Adipose tissue (tissue), 3 donors: ENCODE data around the gene TBKBP1. TPM values are rescaled to one million over a fixed set of nuclear protein-coding genes. Genes with fewer than 3 reads are reported as not detected.
"Not testable (repeated sequence)": the region's sequence is repeated elsewhere in the genome, so short reads cannot be mapped to it uniquely, and the experiment has no call there.

Experiments used
- H3K27ac ChIP-seq: one replicate; pipeline ENCODE4 v1.5.1; 2013; ENCODE audit warnings: low read depth, low read length
- WGBS, 3 donors: extraction: QIAGEN DNeasy Blood & Tissue Kit; methylation state at CpG; one replicate each; pipeline ENCODE4 v1.1.7; 2013; 5-methylcytosine and 5-hydroxymethylcytosine counted together
- polyA plus RNA-seq, 3 donors: library from polyadenylated mRNA; stranded (reverse); fragments of 200-250 nt; gene quantifications; one replicate each; pipeline ENCODE4 v1.2.3, GENCODE V29; 2013
- donor health status: healthy with polysubstance abuse.
- donor health status: Bipolar disorder and iron deficiency.
- donor health status: healthy.

The TBKBP1 gene
- polyA plus RNA-seq, 3 donors: 5.9 to 21.5 (median 14.2) TPM

DNA sequence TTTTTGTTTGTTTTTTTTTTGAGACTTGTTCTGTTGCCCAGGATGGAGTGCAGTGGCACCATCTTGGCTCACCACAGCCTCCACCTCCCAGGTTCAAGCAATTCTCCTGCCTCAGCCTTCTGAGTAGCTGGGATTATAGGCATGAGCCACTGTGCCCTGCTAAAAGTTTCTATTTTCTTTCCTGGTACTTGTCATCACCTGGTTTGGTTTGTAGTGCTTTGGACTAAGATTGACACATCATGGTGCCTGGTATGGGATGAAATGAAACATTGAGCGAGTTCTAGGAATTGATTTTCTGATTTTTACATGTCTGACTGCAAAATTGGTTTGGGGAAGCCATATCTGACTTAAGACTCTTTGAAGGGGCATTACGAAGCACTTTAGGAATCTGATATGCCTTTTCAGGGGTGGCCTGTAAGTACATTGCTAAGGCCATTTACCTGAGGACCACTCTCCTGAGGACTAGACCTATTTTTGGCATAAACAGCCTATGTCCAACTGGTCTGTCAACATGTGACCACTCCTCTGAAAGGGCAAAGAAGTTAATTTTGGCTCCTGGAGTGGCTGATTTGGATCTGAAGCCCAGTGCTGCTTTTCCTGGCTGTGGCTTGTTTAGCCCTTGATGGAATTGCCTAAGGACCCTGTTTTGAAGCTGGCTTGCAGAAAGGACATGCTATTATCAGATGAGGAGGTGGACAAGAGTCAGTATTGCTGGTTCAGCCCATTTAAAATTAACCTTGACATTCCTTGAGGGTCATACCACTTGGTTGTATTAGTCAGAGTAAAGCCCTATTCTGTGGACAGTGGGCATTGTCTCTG is 18.4 kb upstream of the TBKBP1 start:
- H3K27ac ChIP-seq: no peak overlapping the region
- 93 to 98% (median 95%) methylated on average over 2 of the region's 2 CpGs for WGBS, 3 donors

DNA sequence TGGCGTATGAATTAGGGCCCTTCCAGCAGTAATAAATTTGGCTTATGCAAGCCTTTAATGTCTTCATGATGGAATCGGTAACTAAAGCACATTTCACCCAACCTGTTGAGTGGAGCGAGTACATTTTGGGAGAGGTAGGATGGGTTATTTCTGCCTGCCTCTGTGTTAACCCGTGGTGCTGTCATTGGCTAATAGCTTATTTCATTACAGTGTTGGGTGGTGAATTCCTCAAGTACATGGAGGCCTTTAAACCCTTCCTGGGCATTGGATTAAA is 17.8 kb upstream of the TBKBP1 start:
- H3K27ac ChIP-seq: no peak overlapping the region
- WGBS, 3 donors: 90 to 93% (median 92%) methylated on average over 4 of the region's 4 CpGs

DNA sequence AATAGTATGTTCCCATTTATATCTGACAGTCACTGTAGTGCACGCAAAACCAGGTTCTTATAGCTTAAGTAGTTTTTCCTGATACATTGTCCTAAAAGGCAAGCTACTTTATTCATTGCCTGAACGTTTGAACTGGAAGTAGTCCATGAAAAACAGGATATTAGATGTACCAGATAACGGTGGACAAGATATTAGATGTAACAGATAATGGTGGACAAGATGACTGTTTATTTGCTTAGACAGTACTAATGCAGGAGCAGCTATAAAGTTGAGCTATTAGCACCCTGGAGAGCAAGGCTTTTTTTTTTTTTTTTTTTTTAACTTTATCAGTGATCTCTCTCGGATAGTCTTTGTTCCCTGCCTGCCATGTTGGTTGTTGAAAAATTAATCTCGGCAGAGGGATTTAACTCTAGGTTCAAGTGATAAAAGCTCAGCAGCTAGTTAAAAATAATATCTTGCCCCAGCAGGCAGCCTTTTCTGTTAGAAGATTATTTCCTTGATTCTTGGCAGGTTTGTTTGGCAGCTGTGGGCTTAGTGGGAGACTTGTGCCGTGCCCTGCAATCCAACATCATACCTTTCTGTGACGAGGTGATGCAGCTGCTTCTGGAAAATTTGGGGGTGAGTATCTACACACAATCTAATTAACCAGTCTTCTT is 17.3 kb upstream of the TBKBP1 start:
- 77 to 79% (median 79%) methylated on average over 7 of the region's 7 CpGs for WGBS, 3 donors
- H3K27ac ChIP-seq: no peak overlapping the region

DNA sequence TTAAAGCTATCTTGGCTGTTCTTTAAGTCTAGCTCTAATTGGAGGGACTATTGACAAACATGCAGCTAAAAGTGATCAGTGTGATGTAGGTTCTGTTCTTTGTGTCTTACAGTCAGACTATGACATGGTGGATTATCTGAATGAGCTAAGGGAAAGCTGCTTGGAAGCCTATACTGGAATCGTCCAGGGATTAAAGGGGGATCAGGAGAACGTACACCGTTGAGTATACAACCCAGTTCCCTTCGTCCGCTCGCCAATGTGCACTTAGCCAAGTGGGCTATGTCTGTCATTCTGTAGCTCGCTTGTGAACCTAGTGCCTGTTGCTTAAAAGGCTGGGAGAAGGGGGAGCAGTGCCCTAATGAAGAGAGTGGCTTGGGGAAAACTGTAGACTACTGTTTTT is 15.8 kb upstream of the TBKBP1 start:
- no peak overlapping the region for H3K27ac ChIP-seq
- 77 to 92% (median 81%) methylated on average over 7 of the region's 7 CpGs for WGBS, 3 donors

DNA sequence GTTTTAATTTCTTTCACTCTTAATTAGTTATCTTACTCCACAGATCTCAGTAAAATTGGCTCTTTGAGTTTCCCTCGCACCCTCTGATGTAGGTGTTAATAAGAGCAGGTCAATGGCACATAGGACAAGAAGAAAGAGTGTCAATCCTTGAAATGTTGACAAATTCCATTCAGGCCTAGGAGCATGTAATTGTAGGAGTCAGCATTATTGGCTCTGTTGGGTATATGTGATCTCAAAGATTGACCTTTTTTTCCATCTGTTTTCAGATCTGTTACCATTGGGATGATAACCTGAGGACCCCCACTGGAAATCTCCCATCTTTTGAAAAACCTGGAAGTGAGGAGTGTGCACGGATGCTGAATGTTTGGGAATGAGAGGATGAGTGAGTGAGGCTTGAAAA is 11.8 kb upstream of the TBKBP1 start:
- WGBS, 3 donors: 90 to 93% (median 93%) methylated on average over 2 of the region's 2 CpGs
- H3K27ac ChIP-seq: no peak overlapping the region

DNA sequence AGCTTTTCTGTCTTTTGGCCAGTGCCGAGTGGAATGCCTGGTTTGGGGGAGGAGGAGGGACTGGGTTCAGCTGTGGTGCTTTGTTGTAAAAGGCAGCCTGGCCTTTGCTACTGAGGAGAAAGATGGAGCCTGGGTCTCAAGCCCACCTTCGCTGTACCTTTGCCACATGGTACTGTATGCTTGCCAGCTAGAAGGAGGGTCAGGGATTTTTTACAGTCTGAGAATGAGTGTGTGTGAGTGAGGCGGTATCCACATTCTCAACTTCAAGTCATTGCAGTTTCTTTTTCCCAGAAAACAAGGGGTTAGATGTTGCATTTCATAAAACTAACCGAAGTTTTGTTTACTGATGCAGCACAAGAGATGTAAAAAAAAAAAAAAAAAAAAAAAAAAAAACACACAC is 11.2 kb upstream of the TBKBP1 start:
- not testable (repeated sequence) for H3K27ac ChIP-seq
- 82 to 86% (median 83%) methylated on average over 4 of the region's 4 CpGs for WGBS, 3 donors

DNA sequence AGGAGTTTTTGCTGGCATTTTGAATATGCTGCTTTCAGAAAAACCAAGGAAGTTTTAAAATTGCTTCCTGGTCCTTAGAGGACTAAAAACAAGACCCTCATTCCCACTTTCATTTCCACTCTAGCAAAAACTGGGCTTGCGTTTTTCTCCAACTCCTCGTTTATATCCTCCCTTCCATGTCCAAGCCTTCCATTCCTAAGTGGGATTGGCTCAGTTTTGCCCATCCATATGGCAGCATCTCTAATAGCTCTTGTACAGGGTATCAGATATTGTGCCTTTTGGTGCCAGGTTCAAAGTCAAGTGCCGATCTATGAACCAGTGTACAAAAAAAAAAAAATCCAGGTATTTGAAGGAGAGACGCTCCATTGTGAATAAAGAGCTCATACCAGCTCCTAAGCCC is 9.9 kb upstream of the TBKBP1 start:
- WGBS, 3 donors: 90 to 93% (median 90%) methylated on average over 4 of the region's 4 CpGs
- no peak overlapping the region for H3K27ac ChIP-seq

DNA sequence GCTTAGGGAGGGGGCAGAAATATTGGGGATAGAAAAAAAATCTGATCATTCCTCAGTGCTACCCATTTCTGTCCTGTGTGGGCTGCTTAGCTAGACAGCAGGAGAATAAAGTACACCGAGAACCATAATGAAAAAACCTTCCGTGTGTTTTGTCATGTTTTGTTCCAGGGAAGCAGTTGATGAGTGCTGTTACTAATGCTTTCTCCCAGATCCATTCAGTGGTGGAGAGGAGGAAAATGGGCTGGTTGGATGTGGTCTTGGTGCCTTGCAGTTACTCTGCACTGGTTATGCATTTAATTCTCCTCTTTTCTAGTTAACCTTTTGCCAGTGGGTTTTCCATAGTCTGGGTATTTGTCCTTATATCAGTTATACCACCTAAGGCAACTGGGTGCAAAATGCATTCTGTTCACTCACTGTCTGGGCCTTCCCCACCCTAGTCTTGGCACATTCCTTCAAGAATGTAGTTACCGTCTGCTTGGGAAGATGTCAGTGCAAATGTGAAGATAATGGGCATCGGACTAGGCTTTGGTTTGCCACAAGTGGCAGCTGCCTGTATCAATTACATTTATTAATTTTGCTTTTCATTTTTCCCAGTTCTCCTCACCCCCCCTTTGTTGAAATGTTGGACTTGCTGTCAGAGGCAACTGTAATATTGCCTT is 9.3 kb upstream of the TBKBP1 start:
- H3K27ac ChIP-seq: no peak overlapping the region
- WGBS, 3 donors: 86 to 94% (median 90%) methylated on average over 4 of the region's 4 CpGs

DNA sequence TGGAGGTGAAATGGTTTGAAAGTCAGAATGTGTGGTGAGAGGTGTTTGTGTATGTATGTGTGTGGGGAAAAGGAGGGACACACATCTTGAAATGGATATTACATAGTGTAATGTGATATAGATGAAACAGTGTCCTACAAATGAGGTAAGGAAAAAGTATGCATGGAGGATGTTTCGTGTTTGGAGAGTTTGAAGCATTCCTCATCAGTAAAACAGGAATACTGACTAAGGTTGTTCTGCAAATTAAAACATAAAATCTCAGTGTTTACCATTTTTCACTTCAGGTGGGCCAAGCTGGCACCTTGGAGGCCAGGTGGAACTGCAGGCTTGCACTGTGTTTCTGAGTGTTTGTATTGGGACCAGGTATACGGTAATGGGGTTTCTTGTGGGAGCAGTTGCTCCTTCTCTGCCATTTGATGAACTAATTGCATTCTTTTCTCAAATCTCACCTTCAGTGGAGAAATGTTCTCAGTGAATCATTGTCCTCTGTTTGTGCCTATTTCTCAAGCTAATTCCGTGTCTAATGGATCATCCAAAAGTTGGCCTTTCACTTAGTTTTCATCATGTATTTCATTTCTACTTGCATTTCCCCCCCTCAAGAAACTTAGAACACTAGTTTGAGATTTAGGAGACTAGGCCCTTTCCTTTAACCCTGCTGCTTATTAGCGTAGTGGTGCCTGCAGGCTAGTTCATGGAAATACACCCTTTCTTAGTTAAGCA is 8.2 kb upstream of the TBKBP1 start:
- H3K27ac ChIP-seq: no peak overlapping the region
- 79 to 87% (median 86%) methylated on average over 4 of the region's 4 CpGs for WGBS, 3 donors

DNA sequence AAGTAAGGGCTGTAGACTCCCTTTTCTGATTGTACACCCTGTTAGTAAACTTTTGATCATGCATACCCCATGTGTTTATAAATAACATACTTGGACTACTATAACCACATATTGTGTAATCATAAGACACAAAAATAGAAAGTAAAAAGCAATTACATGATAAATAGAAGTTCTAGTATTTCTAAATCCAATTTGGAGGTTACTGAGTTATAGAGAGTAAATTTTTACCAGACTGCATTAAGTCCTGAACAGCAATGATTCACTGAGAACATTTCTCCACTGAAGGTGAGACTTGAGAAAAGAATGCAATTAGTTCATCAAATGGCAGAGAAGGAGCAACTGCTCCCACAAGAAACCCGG is 7.7 kb upstream of the TBKBP1 start:
- WGBS, 3 donors: 68 to 89% (median 73%) methylated on average over 1 of the region's 1 CpG

DNA sequence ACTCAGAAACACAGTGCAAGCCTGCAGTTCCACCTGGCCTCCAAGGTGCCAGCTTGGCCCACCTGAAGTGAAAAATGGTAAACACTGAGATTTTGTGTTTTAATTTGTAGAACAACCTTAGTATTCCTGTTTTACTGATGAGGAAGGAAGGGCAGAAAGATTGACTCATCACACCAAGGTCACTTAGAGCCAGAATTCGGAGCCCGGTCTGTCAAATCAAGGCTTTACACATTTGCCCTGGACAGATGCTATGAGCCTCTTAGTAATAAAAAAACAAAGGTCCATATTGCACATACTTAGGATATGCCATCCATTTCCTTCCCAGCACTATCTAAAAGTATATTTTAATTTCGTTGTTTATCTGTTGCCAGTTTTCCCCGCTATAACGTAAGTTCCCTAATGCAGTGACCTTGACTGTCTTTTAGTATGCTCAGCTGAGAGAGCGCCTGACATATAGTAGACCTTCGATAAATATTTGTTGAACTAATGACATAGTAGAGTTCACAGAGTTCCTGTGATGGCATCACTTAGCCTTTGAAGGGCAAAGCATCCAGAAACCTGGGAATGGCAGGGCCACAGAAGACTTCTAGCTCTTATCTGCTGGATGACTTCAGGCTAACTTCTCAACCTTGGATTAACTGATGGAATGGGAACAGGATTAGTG is 7.2 kb upstream of the TBKBP1 start:
- WGBS, 3 donors: 44 to 76% (median 76%) methylated on average over 7 of the region's 7 CpGs
- no peak overlapping the region for H3K27ac ChIP-seq

More for the DNA sequence above, 7.7 kb upstream of the TBKBP1 start:
- H3K27ac ChIP-seq: no peak overlapping the region

DNA sequence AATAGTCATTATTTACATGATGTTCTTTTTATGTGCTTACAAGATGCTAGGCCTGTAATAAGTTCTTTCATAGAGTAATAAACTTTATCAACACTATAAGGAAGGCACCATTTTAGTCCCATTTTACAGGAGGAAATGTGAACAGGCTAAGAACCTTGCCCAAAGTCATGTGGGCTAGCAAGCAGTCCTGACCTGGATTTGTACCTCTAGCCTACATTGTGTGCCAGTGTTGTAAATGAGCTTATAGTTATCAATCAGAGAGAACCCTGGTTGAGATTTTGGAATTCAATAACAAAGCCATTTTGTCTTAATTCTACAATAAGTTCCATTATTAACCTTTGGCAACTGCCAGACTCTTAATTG is 6.7 kb upstream of the TBKBP1 start:
- no peak overlapping the region for H3K27ac ChIP-seq

DNA sequence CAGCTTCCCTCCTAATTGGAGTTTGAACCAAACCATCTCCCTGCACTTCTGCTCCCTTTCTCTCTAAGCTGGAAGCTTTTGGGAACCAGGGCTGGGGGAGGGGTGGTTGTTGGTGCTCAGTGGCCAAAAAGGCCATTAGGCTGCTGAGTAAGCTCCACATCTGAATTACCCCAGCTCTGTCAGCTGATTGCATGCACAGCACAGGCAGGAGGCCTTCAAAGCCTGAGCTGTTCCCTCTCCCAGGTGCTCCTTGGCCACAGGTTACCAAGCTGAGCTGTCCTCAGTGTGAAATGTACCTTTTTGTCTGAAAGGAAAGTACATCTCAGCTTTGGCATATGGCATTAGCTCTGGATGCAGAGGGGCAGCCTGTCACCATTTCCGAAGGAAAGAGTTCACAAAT is 6.2 kb upstream of the TBKBP1 start:
- 88 to 91% (median 90%) methylated on average over 1 of the region's 1 CpG for WGBS, 3 donors
- H3K27ac ChIP-seq: no peak overlapping the region

DNA sequence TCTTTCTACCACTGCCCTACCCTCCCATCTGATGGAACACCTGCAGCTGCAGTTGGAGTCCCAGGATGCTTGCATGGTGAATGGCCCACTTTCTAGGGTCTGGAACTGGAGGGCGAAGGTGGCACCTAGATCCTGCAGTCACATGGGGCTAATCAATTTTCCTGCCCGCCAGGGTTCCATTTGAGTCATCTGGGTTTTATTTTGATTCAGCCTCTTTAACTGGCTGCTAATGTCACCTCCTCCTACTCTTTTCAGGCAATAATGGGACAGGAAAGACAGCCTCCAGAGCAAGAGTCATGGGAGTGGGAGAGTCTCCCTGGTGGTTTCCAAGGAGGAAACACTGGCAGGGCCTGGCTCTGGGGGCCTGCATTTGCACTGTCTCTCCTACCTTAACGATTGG is 3.8 kb upstream of the TBKBP1 start:
- 61 to 71% (median 65%) methylated on average over 3 of the region's 3 CpGs for WGBS, 3 donors
- no peak overlapping the region for H3K27ac ChIP-seq

DNA sequence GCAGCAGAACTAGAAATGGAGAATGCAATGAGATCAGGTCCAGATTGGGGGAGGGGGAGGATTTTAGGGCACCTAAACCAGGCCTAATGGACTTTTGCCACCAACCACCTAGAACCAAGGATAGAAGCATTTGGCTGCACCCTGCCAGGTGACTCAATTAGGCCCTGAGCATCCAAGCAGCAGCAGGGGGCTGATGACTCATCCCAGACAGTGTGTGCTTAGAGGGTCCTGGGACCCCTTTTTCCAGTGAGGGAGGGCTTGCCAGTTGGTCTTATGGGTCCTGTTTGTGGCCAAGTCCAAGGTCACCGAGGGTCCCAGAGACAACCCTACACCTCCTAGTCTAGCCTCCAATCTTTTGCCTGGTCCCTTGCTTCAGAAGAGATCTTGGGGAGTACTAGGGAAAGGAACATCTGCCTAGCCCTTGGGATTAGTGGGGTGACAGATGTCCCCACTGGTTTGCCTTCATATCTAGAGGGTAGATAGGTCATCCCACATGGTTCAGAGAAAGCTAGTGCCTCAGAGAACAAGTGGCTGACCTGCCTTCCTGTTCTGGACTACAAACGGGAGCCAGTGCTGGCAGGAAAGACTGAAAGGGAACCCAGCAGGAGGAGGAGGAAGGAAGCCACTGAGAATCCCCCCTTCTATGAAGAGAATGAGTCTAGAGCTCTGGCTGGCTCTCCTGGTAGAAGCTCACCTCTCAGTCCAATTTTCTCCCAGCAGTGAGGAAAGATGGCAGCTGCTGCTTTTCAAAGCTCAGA is 1.6 kb upstream of the TBKBP1 start:
- H3K27ac ChIP-seq: no peak overlapping the region
- 48 to 79% (median 53%) methylated on average over 2 of the region's 2 CpGs for WGBS, 3 donors

DNA sequence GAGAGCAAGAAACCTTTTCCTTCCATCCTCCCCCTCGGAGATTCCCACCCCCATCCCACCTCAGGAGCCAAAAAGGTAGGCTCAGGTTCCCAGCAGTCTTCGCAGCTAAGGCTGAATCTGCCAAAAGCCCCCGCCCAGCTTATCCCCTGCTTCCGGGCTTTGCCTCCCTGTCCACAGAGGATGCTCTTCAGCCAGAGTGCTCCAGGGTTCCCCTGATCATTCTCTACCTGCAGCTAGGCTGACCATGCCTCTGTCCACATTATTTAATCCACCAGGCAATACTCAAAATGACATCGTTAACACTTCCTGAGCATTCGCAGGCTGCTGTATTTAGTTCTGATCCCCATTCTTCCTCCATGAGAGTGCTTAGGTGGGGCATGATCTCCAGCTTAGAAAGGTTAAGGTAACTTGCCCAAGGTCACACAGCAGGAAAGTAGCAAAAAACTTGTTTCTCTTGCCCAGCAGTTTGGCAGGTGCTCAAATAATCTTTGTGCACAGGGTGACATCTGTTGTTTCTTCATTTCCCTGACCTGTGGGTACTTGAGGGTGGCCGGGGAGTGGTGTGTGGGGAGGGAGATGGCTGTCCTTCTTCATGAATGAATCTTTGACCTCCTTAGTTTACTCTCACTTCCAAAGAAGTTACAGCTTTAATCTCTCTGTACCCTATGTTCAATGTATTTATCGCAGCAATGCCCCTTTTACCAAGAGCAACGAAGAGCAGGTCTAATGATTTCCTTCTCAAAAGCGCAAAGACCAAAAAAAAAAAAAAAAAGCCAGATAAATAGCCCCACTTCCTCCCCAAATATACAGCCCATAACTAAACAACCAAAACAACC is 848 bp upstream of the TBKBP1 start:
- no peak overlapping the region for H3K27ac ChIP-seq
- 23 to 25% (median 24%) methylated on average over 10 of the region's 10 CpGs for WGBS, 3 donors
